ENCODE data around the gene MSMB.
"Not testable (repeated sequence)": the region's sequence is repeated elsewhere in the genome, so short reads cannot be mapped to it uniquely, and the experiment has no call there.

The MSMB gene

DNA sequence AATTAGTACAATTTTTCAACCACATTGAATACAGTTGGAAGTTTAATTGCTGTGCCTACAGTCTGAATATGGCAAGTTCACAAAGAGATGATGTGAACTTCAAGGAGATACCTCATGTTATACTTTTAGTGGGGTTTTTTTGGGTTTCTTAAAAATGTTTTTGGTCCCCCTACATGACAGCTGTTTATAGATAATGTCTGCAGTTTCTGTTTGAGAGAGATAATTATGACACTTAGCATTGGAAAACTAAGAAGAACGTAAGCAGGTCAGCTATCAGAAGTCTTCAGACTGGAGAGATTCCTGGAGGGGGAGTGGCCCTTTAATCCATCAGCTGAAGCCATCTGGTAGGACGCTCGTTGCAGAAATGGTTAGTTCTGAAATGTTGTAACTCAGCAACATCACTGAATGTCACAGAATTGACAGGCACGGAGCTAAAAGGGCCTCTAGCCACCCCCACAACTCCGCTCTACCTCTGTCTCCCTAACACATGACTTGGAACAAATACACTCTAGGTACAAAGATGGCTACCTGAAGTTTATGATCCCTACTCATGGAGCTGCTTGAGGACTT, 44.8 kb downstream of the MSMB start:
- TF ChIP-seq, protein P1, sequence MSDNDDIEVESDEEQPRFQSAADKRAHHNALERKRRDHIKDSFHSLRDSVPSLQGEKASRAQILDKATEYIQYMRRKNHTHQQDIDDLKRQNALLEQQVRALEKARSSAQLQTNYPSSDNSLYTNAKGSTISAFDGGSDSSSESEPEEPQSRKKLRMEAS (IDR thresholded peaks at IDR 0.05; ENCODE audit: low read depth, low read length), result no peak
- TF ChIP-seq MYC (IDR thresholded peaks at IDR 0.05; ENCODE audit: low read depth, low read length) (no peak), POLR2A (IDR thresholded peaks at IDR 0.05; ENCODE audit: extremely low read depth, insufficient read length) (no peak)
- TF ChIP-seq, protein P2, sequence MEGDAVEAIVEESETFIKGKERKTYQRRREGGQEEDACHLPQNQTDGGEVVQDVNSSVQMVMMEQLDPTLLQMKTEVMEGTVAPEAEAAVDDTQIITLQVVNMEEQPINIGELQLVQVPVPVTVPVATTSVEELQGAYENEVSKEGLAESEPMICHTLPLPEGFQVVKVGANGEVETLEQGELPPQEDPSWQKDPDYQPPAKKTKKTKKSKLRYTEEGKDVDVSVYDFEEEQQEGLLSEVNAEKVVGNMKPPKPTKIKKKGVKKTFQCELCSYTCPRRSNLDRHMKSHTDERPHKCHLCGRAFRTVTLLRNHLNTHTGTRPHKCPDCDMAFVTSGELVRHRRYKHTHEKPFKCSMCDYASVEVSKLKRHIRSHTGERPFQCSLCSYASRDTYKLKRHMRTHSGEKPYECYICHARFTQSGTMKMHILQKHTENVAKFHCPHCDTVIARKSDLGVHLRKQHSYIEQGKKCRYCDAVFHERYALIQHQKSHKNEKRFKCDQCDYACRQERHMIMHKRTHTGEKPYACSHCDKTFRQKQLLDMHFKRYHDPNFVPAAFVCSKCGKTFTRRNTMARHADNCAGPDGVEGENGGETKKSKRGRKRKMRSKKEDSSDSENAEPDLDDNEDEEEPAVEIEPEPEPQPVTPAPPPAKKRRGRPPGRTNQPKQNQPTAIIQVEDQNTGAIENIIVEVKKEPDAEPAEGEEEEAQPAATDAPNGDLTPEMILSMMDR (IDR thresholded peaks at IDR 0.05; ENCODE audit: low read depth, low read length), result no peak
- no peak for DNase-seq (ENCODE audit: low read depth)
- H3K4me3 ChIP-seq (ENCODE audit: low read depth, low read length), result no peak overlapping the region

DNA sequence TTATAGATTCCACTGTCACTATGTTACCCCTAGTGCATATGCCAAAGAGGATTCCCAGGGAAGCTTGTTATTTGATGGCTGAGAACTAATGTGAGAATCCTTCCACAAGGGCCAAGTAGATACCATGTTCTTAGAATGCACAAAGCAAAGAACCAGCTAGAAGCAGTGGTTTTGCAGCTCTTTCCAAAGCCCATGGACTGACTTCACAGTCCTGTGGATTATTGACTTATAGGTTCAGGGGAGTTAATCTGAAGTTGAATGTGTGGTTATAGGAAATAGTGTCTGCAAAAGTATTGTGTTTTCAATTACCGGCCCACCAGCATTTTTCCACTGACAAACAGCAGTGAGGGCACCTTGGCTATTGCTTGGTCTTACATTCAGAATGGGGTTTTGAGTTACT, 45.5 kb downstream of the MSMB start:
- no peak overlapping the region for H3K4me3 ChIP-seq (ENCODE audit: low read depth, low read length)
- no peak for TF ChIP-seq POLR2A (IDR thresholded peaks at IDR 0.05; ENCODE audit: extremely low read depth, insufficient read length)
- TF ChIP-seq, protein P2 (IDR thresholded peaks at IDR 0.05; ENCODE audit: low read depth, low read length), result no peak
- TF ChIP-seq, protein P1 (IDR thresholded peaks at IDR 0.05; ENCODE audit: low read depth, low read length), result no peak
- TF ChIP-seq MYC (IDR thresholded peaks at IDR 0.05; ENCODE audit: low read depth, low read length), result no peak
- no peak for DNase-seq (ENCODE audit: low read depth)

DNA sequence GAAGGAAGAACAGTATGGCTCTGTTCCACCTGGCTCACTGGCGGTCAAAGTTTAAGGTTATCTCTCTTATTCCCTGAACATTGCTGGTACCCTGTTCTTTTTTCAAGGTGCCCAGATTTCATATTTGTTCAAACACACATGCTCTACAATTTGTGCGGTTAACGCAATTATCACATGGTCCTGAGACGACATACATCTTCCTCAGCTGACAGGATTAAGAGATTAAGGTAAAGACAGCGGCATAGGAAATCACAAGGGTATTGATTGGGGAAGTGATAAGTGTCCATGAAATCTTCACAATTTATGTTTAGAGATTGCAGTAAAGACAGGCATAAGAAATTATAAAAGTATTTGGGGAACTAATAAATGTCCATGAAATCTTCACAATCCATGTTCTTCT, 46.1 kb downstream of the MSMB start:
- not testable (repeated sequence) for DNase-seq (ENCODE audit: low read depth); H3K4me3 ChIP-seq (ENCODE audit: low read depth, low read length)

DNA sequence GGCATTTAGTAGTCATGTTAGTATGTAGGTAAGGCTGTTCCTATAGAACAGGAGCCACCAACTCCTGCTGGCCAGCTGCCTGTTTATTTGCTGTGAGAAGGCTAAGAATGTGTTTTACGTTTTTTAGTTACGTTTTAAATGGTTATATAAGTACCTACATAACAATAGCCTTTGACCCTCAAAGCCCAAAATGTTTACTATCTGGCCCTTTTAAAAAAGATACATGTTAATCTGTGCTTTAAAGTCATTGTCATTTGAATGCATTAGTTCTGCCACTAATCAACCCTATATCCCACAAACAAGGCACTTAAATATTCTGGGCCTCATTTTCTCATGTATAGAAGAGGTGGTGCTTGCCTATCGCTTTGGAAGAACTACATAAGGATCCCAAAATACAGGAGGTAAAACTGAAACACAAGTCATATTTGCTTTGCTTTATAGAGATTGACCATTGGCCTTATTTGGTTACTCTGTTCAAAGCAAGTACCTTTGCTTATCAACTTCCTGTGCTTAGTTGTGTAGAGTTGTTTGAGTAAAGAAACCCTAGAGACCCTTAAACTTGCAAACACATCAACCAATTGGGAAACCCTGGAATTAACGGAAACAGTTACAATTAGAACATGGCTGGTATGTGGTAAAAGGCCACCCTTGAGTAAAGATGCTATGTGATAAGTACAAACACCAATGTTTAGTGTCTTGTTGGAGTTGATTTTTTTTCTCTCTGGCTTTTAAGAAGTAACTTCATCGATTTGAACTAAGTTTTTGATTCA, 47.9 kb downstream of the MSMB start:
- H3K4me3 ChIP-seq (ENCODE audit: low read depth, low read length), result no peak overlapping the region
- no peak for DNase-seq (ENCODE audit: low read depth)
- TF ChIP-seq MYC (IDR thresholded peaks at IDR 0.05; ENCODE audit: low read depth, low read length) (no peak), POLR2A (IDR thresholded peaks at IDR 0.05; ENCODE audit: extremely low read depth, insufficient read length) (no peak)
- TF ChIP-seq, protein P1 (IDR thresholded peaks at IDR 0.05; ENCODE audit: low read depth, low read length), result no peak
- TF ChIP-seq, protein P2 (IDR thresholded peaks at IDR 0.05; ENCODE audit: low read depth, low read length), result no peak

GRCh38 chr10:45997557-45997956, 48.5 kb downstream of the MSMB start:
- H3K4me3 ChIP-seq (ENCODE audit: low read depth, low read length), result no peak overlapping the region
- TF ChIP-seq, protein P1 (IDR thresholded peaks at IDR 0.05; ENCODE audit: low read depth, low read length), result no peak
- TF ChIP-seq, protein P2 (IDR thresholded peaks at IDR 0.05; ENCODE audit: low read depth, low read length), result no peak
- TF ChIP-seq MYC (IDR thresholded peaks at IDR 0.05; ENCODE audit: low read depth, low read length) (no peak), POLR2A (IDR thresholded peaks at IDR 0.05; ENCODE audit: extremely low read depth, insufficient read length) (no peak)
- DNase-seq (ENCODE audit: low read depth), result no peak

DNA sequence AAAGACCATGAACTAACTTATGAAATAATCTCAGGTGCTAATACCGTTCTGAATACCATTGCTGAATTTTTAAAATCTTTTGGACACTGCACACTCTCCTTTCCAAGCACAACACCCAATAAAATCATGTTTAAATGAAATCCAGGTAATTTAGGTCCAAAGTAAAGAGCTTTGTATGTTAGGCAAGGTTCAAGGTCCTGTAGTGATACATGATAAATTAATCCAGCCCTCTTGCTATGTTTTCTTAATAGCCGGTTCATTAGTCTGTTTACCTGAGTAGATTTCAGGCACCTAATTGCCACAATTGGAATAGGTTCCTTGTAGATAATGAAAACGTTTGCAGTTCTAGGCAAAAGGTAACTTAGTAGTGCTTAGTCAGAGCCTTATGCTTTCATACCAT, 60.5 kb downstream of the MSMB start:
- DNase-seq (ENCODE audit: low read depth); H3K4me3 ChIP-seq (ENCODE audit: low read depth, low read length): not testable (repeated sequence)

DNA sequence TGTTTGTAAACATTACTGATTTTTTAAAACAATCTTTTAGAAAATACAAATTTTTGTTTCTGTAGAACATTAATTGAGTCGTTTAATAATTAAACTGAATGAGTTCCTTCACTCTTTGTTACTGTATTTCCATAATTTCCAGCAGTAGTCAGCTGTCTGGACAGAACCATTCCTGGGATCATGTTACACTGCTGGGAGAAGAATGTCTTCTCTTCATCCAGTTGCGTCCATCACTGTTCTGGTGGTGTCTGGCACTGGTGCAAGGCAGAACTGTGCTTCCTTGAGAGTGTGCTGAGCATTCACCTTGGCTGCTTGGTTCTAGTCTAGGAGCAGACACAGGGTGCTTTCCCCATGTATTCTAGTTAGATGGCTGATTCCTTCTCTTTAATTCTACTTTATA, 61.6 kb downstream of the MSMB start:
- not testable (repeated sequence) for H3K4me3 ChIP-seq (ENCODE audit: low read depth, low read length); DNase-seq (ENCODE audit: low read depth)

Data from NB4 (cell line).